NK-92 treated with Interleukin-12 subunit alpha and Interleukin-12 subunit beta, amount 100 ng/mL, for 24 hours (cell line): ENCODE results near the gene ASB16.

Experiments used
- DNase-seq: peaks from one replicate; lab custom pipeline; 2025; lab: John Stamatoyannopoulos, UW

Gene ASB16

DNA sequence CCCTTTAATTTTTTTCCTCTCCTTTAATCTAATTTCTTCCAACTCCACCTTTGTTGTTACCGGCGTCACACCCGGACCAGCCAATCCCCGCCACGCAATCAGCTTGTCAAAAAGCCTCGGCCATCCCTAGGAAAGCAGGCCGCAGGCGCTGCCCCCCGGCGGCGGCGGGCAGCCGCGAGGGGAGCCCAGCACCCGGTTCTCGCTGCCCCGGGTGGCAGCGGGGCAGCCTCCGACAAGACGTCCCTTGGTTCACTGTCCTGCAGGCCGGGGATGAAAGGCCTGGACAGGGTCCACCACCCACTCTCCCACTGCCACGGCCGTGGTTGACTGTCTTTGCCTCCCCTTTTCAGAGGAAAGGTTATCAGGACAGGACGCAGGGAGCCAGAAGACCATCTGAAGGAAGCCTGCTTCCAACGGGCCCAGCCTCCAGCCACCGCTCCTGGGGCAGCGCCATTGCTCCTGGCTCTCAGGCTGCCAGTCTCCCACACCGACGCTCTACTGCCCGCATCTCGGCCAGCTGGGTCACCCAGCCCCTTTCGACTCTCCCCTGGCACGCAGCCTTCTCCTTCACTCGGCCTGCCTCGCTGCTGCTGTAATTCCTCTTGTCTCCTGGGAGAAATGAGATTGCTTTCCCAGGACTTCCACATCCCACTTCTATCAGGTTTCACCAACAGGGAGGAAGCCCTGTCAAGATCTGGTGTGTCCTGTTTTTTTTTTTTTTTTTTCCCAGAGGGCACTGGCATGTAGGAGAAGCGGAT, 51.8 kb downstream of the ASB16 start:
- DNase-seq: no peak

DNA sequence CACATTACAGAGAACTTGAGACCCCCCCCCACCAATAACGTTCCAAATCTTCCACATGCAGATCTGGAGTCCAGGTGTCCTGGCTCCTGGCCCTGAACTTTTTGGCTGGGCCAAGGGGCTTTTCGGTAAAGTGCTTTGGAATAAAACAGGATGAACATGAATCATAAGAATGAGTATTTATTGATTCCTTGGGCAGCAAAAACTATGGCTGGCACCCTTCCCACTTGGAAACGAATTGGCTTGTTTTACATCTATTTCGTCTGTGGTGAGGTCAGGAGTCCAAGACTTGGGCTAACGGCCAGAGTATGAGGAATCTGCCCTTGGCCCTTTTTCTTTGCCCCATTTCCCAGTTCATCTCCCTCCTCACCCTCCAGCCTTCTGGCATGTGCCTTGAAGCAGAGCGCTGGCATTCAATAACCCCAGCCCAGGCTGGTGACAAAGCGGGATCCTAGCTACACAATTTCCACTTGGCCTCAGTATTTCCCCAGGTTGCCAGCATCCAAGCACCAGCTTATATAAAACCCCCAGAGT, 53.1 kb downstream of the ASB16 start:
- DNase-seq: no peak
